GM18499 (cell line): ENCODE results near the gene DST.

Experiments
- ATAC-seq: cut with Tn5 transposase; IDR thresholded peaks from one replicate; pipeline ENCODE4 v1.9.1; 2021; ENCODE audit warnings: moderate number of reproducible peaks; ENCODE audit not compliant: insufficient read depth, unreplicated experiment

Gene DST

GRCh38 chr6:56540232-56541029, 102.3 kb downstream of the DST start:
- ATAC-seq, result no peak

GRCh38 chr6:56539527-56540105, 103.1 kb downstream of the DST start:
- ATAC-seq, result no peak

GRCh38 chr6:56538851-56539250, 103.8 kb downstream of the DST start:
- ATAC-seq, result no peak

- no peak for ATAC-seq
Observed at GRCh38 chr6:56537223-56537770, 105.4 kb downstream of the DST start.

GRCh38 chr6:56536536-56536935, 106.2 kb downstream of the DST start:
- ATAC-seq, result no peak

- ATAC-seq, result no peak
Observed at GRCh38 chr6:56535626-56536025, 107.1 kb downstream of the DST start.

- no peak for ATAC-seq
Observed at GRCh38 chr6:56534680-56535419, 107.8 kb downstream of the DST start.

- ATAC-seq, result no peak
Observed at GRCh38 chr6:56532766-56533551, 109.7 kb downstream of the DST start.

GRCh38 chr6:56531839-56532595, 110.7 kb downstream of the DST start:
- no peak for ATAC-seq

- no peak for ATAC-seq
Observed at GRCh38 chr6:56529594-56530191, 113.0 kb downstream of the DST start.

GRCh38 chr6:56528412-56528841, 114.3 kb downstream of the DST start:
- no peak for ATAC-seq

- no peak for ATAC-seq
Observed at GRCh38 chr6:56527934-56528333, 114.8 kb downstream of the DST start.

GRCh38 chr6:56526860-56527544, 115.7 kb downstream of the DST start:
- ATAC-seq, result no peak

- no peak for ATAC-seq
Observed at GRCh38 chr6:56525974-56526789, 116.5 kb downstream of the DST start.

- no peak for ATAC-seq
Observed at GRCh38 chr6:56524891-56525703, 117.6 kb downstream of the DST start.

GRCh38 chr6:56522495-56523270, 120.0 kb downstream of the DST start:
- ATAC-seq, result no peak
